Suppressor macrophage (primary cell): ENCODE data around the gene CITED4.
"Not testable (repeated sequence)": the region's sequence is repeated elsewhere in the genome, so short reads cannot be mapped to it uniquely, and the experiment has no call there.

Experiments used
- DNase-seq, 4 experiments: peaks; one replicate each; pipeline ENCODE4 v3.0.0-alpha.2; 2020 to 2022
- total RNA-seq, 17 experiments: gene quantifications; one replicate each; lab custom pipeline; 2026; ENCODE audit warnings: mixed read lengths in 6 of 17, inconsistent platforms in 3 of 17; lab: John Stamatoyannopoulos, UW

CITED4 gene
- 0.59 to 5.7 (median 1.4) reads per million in 17 experiments for total RNA-seq

GRCh38 chr1:40862008-40862863 lies at the start of gene CITED4:
Gene CITED4 (minus strand): TSS chr1:40862363. CDS start chr1:40862127, 236 bp downstream.
- DNase-seq: peak; percentile 96 to 98 (median 97)

GRCh38 chr1:40911105-40911504 lies 48.9 kb upstream of the CITED4 start:
- DNase-seq: no peak

GRCh38 chr1:40909281-40909680 lies 47.1 kb upstream of the CITED4 start:
- DNase-seq: no peak

DNA sequence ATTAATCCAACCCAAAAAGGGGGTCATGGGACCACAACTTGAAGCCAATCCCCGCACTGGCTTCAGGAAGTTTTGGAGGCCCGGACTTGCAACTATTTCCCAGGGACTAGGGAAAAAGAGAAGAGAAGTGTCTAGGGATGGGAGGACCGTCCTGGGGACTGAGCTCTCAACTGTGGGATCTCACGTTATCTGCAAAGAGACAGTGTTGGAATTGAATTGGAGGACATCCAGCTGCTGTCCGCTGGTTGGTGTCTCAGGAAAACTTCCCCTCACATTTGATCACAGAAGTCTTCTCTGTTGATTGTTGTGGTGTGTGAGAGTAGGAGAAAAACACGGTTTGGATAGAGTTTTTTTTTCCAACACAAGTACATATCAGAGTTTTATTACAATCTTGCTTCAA lies 46.2 kb upstream of the CITED4 start:
- no peak for DNase-seq

GRCh38 chr1:40907899-40908298 lies 45.7 kb upstream of the CITED4 start:
- DNase-seq: no peak

DNA sequence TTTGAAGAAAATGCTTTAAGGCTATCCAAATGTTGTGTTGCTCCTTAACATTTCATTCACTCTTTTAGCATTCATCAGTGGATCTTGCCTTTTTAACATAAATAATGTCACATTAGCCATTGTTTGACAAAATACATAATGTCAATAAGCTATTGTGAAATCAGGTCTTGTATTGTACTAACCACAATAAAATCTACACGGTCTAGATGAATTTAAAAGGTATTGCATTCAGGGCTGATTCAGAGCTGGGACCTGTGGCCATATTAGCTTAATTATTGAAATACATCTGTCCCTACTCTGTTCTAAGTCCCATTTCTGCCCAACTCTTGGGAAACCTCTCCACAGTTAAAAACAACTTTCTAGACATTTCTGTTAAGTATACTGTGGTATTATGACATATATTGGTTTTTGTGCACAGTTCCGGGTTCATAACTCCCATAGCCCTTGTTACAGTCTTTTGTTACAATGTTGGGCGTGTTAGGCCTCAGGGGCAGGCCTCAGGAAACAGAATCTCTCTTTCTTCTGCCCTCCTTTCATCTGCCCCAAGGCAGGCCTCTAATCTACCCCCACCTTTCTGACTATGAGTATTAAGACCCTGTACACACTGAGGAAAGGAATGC lies 44.7 kb upstream of the CITED4 start:
- DNase-seq: peak in 2 of 4 experiments; percentile 14 to 34

DNA sequence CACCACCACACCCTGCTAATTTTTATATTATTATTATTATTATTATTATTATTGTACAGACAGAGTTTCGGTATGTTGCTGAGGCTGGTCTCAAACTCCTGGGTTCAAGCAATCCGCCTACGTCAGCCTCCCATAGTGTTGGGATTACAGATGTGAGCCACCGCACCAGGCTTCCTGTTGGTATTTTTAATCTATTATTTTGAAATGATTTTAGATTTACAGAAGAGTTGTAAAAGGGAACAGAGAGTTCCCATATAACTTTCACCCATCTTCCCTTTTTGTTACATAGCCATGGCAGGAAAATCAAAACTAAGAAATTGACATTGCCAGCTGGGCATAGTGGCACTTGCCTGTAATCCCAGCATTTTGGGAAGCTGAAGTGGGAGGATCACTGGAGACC lies 42.9 kb upstream of the CITED4 start:
- DNase-seq: peak; percentile 57 to 79 (median 70)

- no peak for DNase-seq
Observed at GRCh38 chr1:40903106-40903505, 40.9 kb upstream of the CITED4 start.

DNA sequence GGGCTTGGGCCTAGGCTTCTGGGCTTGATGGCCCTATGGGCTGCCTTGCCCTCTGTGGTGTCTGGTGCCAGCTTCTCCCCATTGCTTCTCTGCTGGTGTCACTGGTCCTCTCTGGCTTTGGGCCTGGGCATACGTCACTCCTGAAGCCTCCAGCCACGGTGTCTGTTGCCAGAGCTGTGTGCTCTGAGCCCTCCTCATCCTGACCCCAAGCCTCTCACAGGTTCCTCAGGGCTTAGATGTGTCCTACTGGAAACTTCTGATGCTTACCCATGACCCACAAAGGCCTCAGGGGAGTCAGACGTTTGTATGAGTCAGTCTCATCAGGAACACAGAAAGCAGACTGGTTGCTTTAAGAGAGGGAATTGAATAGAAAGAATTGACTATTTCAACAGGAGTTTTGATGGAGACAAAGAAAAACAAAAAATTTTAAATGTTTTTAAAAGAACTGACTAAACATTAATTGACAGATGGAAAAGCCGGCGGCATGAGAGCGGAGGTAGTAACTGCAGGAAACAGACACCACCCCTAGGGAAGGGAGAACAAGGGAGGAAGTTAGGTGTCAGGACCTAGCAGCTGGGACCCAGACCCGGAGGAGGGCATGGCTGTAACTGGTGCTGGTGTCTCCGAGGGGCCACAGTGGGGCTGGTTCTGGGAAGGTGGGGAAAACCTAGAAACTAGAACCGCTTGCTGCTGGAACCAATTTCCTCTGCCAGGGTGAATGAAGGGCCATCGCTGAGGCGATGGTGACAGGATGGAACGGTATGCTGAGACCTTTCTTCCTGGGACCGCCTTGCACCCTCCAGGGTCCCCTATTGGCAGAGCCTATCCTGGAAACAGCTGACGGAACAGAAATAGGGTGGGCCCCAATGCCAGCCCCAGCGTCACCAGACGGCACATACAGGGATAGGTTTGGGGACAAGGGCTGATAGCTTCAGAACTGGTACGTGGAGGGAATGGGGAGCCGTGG lies 40.0 kb upstream of the CITED4 start:
- peak in 3 of 4 experiments; percentile 12 to 41 (median 26) for DNase-seq

- DNase-seq: no peak
Observed at GRCh38 chr1:40899230-40899870, 37.2 kb upstream of the CITED4 start.

DNA sequence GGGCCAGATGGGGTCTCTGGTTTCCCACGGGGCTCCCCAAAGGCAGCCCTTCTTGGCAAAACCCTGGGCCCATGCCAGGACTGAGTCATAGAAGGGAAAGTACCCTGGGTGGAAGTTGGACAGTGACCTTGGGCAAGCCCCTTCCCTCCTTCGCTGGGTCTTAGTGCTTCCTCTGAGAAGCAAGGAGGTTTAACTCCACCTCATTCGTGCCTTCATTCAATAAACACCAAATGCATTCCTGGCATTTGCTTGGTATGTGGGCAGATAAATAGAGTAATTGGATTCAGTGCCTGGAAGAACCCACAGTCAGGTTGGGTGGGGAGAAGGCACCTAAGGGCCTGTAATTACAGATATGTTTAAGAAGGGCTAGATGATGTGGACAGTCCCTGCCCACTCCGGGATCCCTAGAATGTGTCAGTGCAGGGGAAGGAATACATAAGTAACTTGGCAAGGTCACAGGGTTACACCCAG lies 36.3 kb upstream of the CITED4 start:
- peak; percentile 63 to 81 (median 70) for DNase-seq

DNA sequence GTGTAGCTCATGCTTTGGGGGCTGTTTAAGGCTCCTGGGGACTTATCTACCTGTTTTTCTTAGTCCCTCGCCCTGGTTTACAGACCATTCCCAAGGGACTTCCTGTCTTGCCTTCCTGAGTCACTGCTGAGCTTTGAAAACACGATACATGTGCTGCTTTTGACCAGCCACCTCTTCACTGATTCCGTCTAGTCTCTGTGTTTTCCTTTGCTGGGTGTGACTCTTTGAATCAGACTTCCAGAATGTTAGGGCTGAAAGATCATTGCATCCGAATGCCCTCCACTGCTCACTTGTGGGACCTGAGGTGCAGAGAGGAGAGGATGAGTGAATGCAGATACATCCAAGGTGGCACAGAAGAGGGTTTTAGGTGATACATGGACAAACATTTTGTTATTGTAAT lies 35.4 kb upstream of the CITED4 start:
- no peak for DNase-seq

DNA sequence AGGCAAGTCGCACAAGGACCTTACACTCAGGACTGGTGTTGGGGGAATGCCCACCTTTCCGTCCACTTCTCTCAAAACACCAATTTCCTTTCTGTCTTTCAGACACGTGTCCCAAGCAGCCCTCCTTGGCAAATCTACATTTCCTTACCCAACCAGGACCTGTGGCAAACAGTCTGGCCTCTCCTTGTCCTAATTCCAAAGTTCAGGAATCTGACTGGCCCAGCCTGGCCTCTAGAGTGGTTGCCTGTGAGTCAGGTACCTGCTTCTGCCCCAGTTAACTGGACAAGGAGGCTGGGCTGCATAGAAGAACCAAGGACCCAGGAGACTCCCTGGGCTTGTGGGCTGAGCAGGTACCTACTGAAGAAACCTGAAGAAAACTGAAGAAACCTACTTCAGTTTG lies 34.3 kb upstream of the CITED4 start:
- no peak for DNase-seq

DNA sequence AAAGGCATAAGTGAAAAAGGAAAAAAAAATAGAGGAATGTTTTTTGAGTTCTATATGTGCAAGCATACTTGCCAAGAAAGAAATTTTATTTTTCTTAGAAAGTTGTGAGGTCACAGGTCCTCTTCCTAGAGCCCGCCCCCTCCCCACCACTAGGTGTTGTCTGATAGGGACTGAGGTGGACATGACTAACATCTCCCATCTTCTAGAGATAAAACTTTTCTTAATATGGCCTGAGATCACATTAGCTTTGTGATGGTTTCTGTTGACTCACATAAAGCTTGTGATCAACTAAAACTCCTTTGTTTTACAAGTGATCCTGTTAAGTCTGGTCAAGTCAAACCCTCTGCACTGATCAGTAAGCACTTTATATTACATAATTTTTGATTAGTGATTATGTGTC lies 33.4 kb upstream of the CITED4 start:
- no peak for DNase-seq

DNA sequence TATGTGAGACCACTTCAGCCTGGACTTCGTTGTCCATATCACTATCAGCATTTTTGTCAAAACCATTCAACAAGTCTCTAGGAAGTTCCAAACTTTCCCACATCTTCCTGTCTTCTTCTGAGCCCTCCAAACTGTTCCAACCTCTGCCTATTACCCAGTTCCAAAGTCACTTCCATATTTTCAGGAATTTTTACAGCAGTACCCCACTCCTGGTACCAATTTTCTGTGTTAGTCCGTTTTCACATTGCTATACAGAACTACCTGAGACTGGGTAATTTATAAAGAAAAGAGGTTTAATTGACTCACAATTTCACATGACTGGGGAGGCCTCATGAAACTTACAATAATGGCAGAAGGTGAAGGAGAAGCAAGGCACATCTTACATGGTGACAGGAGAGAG lies 32.7 kb upstream of the CITED4 start:
- DNase-seq: not testable (repeated sequence)

- no peak for DNase-seq
Observed at GRCh38 chr1:40894455-40894854, 32.3 kb upstream of the CITED4 start.

DNA sequence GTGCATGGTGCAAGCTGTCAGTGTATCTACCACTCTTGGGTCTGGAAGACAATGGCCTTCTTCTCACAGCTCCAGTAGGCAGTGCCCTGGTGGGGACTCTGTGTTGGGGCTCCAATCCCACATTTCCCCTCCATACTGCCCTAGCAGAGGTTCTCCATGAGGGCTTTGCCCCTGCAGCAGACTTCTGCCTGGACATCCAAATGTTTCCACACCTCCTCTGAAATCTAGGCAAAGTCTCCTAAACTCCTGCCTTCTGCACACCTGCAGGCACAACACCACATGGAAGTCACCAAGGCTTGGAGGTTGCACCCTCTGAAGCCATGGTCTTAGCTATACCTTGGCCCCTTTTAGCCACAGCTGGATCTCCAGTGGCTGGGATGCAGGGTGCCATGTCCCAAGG lies 31.8 kb upstream of the CITED4 start:
- no peak for DNase-seq

DNA sequence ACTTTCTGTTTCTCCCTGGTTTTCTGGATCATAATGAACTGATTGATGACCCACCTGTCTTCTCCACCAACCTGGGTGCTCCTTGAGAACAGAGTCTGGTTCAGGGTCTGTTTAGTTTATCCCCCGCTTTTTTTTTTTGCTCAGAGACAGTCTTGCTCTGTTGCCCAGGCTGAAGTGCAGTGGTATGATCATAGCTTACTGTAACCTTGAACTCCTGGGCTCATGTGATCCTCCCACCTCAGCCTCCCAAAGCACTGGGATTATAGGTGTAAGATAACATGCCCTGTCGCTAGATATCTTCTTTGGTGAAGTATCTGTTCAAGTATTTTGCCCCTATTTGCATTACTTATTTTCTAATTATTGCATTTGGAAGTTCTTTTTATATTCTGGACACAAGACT lies 30.2 kb upstream of the CITED4 start:
- no peak for DNase-seq

DNA sequence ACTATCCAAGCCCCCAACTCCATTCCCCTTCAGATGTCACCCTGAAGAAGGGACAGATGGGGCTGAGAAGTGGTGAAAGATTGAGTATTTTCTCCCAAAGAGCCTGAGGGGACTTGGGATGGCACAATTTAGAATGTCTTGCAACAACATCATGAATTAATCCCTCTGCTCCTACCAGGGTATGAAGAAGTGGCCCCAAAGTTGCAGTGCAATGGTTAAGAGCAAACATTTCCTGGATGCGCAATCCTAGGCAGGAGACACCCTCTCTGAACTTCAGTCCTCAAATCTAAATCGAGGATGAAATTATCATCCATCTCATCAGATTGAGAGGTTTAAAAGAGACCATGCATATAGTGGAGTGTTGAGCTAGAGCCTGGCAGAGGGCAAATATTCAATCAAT lies 28.6 kb upstream of the CITED4 start:
- peak in 1 of 4 experiments; percentile 57 for DNase-seq

DNA sequence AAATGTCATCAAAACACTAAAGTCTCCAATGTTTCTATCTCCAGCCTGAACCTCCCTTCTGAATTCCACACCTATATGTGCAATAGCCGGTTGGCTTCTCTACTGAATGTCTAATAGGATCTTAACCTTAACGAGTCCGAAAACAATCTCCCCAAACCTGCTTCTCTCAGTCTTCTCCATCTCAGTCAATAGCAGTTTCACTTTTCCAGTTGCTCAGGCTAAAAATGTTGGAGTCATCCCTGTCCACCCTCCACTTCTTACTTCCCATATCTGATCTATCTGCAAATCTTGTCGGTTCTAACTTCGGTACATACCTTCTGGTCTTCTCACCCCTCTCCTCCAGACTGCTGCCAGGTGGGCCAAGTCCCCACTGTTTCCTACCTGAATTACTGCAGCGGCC lies 25.5 kb upstream of the CITED4 start:
- DNase-seq: no peak

- peak; percentile 29 to 64 (median 52) for DNase-seq
Observed at GRCh38 chr1:40887012-40887378, 24.8 kb upstream of the CITED4 start.
